GM06990 (cell line): Measurements from ENCODE around the gene KHDC1.
"Not testable (repeated sequence)": the region's sequence is repeated elsewhere in the genome, so short reads cannot be mapped to it uniquely, and the experiment has no call there.

ENCODE experiments used
- DNase-seq: peaks from one replicate; pipeline ENCODE4 v3.0.0-alpha.2; 2011; ENCODE audit not compliant: insufficient read length; ENCODE audit errors: extremely low read depth
- H3K27me3 ChIP-seq: replicated peaks from 2 replicates; pipeline ENCODE4 v1.6.0; 2011; ENCODE audit warnings: low read length; ENCODE audit not compliant: control insufficient read depth, insufficient read depth
- H3K36me3 ChIP-seq: 2 replicates; pipeline ENCODE4 v1.5.1; 2011; ENCODE audit warnings: low read length; ENCODE audit not compliant: control insufficient read depth, insufficient read depth
- H3K4me3 ChIP-seq: replicated peaks from 2 replicates; pipeline ENCODE4 v1.5.1; 2011; ENCODE audit warnings: low read depth, mild to moderate bottlenecking, control low read depth, low read length
- CTCF ChIP-seq: IDR thresholded peaks from 2 replicates; pipeline ENCODE4 v1.5.1; 2011; ENCODE audit warnings: low read length, control low read depth, mild to moderate bottlenecking, inconsistent platforms; ENCODE audit not compliant: insufficient read depth, poor library complexity, severe bottlenecking

The KHDC1 gene

GRCh38 chr6:73258721-73259120 lies 4.3 kb downstream of the KHDC1 start:
- Histone ChIP-seq H3K4me3 (no peak overlapping the region), H3K36me3 (no peaks in the 10 kb centered on the region), H3K27me3 (no peaks in the 10 kb centered on the region)
- DNase-seq, result no peak
- no peak for TF ChIP-seq CTCF

- not testable (repeated sequence) for H3K4me3 ChIP-seq, H3K27me3 ChIP-seq, DNase-seq, H3K36me3 ChIP-seq
Measured at GRCh38 chr6:73254323-73254722, 8.7 kb downstream of the KHDC1 start.

- H3K36me3 ChIP-seq, result no peaks in the 10 kb centered on the region
- DNase-seq, result no peak
Measured at GRCh38 chr6:73252703-73253102, 10.3 kb downstream of the KHDC1 start.

GRCh38 chr6:73250016-73250415 lies 13.0 kb downstream of the KHDC1 start:
- no peaks in the 10 kb centered on the region for H3K27me3 ChIP-seq
- no peak for TF ChIP-seq CTCF
- H3K4me3 ChIP-seq, result no peak overlapping the region
- H3K36me3 ChIP-seq, result no peaks in the 10 kb centered on the region
- no peak for DNase-seq

More at GRCh38 chr6:73252703-73253102, 10.3 kb downstream of the KHDC1 start:
- Histone ChIP-seq H3K27me3 (no peaks in the 10 kb centered on the region), H3K4me3 (no peak overlapping the region)
- TF ChIP-seq CTCF, result no peak

- Histone ChIP-seq H3K4me3 (no peak overlapping the region), H3K27me3 (no peaks in the 10 kb centered on the region), H3K36me3 (no peaks in the 10 kb centered on the region)
- no peak for TF ChIP-seq CTCF
- DNase-seq, result no peak
Measured at GRCh38 chr6:73248192-73248903, 14.6 kb downstream of the KHDC1 start.

- DNase-seq, result no peak
- Histone ChIP-seq H3K36me3 (no peaks in the 10 kb centered on the region), H3K4me3 (no peak overlapping the region), H3K27me3 (no peaks in the 10 kb centered on the region)
- TF ChIP-seq CTCF, result no peak
Measured at GRCh38 chr6:73242001-73242400, 21.0 kb downstream of the KHDC1 start.
